Stimulated activated CD8-positive, alpha-beta memory T cell treated with anti-CD3 and anti-CD28 coated beads, Interleukin-4, amount 100 ng/mL, for 24 hours (primary cell): ENCODE measurements around the gene GYG2.

Experiments
- DNase-seq: peaks from one replicate; pipeline ENCODE4 v3.0.0-alpha.2; 2020; ENCODE audit warnings: low read depth

Gene GYG2

DNA sequence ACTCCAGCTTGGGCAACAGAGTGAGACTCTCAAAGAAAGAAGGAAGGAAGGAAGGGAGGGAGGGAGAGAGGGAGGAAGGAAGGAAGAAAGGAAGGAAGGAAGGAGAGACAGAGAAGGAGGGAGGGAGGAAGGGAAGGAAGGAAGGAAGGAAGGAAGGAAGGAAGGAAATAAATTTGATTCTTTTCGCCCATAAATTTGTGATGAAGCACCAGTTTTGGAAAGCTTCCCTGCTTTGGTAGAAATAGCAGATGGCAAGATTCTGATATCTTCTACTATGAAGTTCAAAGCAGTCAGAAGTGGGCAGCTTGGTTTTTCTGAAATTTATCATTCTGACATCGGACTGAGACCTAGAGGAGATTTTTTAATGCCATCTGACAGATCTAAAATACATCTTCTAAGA is 11.7 kb upstream of the GYG2 start:
- no peak for DNase-seq

DNA sequence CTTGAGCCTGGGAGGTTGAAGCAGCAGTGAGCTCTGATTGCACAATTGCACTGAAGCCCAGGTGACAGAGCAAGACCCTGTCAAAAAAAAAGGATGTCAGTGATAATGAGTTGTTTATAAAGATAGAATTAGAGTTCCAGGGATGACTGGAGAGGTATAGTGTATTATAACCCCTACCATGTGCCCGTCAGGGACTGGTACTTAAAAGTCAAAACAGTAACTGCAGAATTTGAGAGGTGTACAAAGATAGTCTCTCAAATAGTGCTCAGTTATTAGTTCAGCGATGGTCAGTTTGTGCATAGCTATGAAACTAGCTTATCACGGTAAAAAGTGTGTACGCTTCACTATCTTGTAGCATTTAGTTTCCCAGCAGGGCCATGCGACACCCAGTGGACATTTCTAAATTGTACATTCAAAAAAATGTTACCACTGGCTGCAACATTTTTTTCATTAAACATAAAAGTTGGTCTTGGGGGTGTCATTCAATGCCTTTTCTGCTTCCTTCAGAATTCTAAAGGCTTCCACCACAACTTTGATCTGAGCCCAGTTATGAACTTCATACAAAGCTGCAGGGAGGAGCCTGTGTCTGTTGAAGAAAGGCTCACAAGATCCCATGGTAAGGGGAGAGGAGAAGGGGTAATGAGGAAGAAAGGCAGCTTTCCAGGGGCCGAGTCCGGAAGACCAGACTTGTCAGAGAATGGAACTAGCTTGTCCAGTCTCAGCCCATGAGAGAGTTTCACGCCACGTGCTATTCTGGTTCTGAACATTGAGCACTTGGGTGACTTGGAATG is 9.2 kb upstream of the GYG2 start:
- no peak for DNase-seq

DNA sequence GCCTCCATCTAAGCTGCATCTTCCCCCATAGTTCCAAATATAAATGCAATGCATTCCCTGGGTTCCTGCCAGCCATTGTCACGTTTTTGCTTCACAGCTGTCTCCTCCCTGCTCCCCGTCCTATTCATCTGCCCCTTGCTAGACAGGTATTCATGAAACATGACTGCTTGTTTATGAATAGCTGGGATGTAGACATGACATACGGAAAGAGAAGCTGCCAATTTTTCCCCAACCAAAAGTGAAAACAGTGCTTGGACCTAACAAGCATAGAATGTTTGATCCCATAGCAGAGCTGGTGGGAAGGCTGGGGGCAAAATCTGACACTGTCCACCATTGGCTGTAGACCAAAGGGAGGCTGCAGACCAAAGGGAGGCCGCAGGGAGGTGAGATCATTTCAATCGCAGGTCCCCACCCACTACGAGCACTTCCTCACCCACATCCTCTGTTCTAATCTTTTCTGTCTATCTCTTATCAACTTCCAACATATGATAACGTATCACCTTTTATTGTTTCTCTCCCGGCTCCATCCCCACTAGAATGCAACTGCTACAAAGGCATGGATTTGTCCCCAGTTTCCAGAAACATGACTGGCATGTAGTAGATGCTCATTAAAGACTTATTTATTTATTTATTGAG is 8.5 kb upstream of the GYG2 start:
- DNase-seq, result no peak

DNA sequence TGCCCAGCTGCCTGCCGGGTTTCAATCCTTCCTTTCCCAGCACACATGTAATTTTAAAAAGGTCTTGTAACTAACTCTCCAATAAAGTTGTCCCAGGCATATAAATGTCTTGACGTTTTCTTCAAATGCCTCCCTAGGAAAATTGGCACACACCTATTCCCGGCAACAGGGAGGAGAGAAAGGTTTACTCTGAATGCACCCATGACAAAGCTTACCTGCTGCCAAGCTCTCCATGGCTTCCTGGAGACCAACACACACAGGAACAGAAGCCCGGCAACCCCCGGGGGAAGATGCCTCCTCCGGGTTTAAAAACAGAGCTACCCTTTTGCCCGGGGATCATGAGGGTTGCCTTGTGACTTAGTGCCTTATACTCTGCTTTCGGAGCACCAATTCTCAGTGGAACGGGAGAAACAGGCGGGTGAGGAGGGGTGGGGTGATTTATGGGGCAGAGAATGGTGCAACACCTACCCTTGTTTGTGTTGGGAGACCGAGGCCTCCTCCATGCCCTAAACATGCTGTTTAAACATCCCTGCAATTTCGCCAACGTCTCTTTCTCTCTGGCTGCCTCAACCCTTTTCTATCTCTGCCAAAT is 4.8 kb upstream of the GYG2 start:
- DNase-seq, result no peak

DNA sequence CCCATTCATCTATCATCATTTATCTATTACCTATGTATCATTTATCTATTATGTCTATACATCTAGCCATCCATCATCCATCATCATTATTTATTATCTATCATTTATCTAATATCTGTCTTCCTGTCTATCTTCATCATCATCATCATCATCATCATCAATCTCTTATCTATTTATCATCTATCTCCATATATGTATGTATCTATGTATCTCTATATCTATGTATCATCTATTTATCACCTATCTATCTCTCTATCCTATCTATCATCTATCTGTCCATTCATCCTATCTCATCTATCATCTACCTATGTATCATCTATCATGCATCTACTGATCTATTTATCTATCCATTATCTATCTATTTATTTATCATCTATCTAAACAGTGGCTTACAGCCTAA is 3.8 kb upstream of the GYG2 start:
- DNase-seq, result no peak

DNA sequence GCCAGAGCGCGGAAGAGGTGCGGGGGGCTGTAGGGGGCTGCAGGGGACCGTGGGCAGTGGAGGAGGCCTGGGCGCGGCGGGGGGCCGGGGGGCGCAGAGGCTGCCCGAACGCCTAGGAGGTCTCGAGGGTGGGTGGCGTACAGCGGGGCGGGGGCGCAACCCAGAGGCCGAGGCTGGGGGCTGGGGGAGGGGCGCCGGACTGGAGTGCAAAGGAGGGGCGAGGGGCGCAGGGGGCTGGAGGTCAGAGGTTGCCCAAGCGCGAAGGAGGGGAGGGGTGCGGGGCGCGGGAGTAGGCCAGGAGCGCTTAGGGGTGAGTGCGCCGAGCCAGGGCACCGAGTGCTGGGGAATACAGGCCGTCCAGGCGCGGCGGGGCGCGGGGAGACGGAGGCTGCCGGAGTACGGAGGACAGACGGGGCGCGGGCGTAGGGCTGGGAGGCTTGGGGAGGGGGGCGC is 255 bp downstream of the GYG2 start:
- DNase-seq, result no peak

DNA sequence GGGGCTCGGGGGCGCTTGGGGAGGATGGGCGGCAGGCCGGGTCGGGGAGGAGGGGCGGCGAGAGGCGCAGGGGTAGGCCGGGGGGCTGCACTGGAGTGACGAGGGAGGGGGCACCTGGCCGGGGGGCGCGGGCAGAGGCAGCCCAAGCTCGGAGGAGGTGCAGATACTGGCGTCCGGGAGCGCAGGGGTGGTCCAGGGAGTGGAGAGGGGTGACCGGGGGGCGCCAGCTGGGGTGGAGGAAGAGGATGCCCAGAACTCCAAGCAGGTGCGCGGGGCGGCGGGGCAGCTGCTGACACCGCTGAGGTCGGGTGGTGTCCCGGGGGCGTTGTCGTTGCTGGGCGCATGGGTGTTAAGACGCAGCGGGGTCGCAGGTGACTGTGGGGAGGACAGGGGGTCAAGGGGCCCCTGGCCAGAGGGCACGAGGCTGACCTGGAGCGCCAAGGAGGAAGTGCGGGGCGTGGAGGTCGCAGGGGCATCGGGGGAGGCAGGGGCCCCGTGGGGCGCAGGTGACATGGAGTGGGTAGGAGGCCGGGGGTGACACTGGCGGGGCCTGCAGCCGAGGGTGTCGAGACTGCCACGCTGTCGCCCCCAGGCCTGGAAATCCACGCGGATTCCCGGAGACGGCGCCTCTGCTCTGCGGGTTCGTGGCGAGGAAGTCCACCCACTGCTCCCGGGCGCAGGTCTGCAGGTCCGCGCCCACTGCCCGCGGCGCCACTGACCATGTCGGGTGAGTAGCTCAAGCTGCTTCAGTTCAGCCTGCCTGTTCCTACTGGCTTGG is 928 bp downstream of the GYG2 start:
- DNase-seq, result no peak

DNA sequence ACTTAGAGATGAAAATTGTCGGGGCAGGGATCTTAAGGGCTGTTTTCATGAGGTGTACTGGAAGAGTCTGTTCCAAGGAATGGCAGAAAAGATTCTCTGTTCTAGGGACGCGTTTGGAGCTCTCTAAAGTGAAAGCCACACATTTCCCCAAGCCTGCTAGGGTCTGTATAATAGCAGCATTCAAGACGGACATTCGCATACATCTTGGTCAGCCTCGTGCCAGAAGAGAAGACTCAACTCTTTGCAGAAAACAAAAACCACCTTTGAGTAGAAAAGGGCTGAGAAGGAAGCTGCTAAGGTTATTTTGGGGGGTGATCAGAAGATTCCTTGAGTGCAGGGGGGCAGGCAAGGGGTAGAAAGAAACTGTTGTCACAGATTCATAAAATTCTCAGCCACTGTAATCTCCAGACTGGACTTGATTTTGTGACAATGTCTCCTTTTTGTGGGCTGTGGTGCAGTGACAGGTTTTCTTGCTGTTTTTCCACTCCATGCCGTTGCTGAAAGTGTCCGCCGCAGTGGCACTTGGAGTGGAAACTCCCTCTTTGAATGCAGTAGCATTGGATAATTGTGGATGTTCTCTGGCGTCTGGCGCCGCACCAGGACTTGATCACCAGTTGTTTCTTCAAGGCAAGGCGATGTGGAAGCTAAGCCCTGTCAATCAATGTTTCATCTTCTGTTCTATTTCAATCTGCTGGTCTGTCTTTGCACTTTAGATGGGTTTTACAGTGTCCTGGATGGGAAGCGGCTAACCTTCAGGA is 2.9 kb downstream of the GYG2 start:
- no peak for DNase-seq

DNA sequence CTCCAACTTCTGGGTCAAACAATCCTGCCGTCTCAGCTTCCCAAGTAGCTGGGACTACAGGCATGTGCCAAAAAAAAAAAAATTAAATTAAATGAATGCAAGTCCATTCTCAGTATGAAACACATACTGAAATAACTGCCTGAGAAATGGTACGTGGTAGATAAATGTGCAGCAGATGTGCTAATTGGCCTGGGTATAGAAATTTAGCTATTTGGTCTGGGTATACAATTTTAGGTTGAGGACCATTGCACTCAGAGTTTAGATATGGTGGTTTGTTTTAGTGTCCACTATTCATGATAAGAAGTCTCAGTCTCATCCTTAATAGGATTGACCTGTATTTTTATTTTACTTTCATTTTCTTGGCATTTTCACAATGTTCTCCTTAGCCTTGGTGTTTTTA is 9.2 kb downstream of the GYG2 start:
- no peak for DNase-seq

DNA sequence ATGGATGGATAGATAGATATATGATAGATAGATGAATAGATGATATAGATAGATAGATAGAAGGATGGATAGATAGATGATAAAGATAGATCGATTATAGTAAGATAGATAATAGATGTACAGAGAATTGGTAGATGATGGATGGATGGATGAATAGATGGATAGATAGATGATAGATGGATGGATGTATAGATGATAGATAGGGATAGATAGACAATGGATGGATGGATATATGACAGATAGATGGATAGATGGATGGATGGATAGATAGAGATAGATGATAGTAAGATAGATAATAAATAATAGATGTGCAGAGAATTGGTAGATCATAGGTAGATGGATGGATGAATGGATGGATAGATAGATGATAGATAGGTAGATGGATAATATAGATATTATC is 12.2 kb downstream of the GYG2 start:
- DNase-seq, result no peak

DNA sequence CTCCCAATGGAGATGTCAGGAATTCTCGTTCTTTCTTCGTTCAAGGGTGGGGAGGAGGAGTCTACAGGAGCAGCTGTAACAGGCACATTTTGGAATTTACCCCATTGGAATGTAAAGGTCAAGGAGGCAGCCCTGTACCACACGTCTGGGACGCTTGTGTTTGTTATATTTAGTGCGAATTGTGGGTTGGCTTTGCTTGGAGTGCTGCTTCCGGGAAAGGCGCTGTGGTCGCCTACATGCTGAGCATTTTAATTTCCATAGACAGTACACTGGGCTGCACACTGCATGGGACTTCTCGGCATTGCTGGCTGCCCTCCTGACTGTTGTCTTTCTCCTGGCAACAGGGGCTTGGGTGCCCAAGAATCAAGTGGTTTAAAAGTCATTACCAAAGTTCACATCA is 12.8 kb downstream of the GYG2 start:
- DNase-seq, result no peak

DNA sequence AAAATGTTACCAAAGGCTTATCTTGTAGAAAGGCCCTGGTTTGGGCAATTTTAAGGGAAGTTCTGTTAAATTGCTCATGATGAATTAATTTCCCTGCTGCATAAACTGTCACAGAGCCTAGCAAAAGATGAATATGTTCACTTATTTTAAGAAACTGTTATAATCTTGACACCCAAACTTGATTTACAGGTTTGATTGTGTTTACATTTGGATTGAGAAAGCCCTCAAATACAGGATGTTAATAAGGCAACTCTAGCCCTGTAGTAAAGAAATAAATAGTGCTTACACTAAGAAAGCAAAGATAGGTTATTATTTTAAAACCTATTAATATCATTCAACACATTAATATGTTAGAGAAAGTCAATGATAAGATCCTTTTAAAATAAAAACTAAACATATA is 18.3 kb downstream of the GYG2 start:
- DNase-seq, result no peak

DNA sequence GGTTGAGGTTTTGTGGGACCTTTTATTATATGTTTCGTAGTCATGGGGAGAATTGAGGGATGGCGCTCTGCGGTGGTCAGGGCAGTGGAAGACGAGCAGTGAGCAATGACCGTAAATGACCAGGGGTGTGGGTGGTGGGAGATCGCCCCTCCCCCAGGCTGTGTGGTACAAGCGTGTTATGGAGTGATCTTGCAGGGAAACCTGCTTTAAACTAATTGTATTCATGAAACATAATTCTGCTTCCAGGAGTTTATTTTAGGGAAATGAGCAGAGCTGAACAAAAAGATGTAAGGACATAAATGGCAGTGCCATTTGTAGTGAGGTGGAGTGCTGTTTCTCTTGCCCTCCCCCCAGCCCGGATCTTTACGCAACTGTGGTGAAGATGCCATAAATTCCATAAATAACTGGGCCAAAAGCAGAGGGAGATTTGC is 20.2 kb downstream of the GYG2 start:
- DNase-seq, result no peak

DNA sequence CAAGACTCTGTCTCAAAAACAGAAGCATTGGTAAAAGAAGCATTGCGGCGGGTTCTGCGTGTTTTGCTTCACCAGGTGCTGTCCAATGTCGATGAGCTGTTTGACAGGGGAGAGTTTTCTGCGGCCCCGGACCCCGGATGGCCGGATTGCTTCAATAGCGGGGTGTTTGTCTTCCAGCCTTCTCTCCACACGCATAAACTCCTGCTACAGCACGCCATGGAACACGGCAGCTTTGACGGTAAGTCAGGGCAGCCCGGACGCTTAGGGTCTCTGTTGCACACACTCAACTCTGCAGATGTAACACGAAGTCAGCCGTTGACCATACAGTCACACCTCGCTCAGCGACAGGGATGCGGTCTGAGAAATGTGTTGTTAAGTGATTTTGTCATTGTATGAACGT is 26.2 kb downstream of the GYG2 start:
- no peak for DNase-seq

DNA sequence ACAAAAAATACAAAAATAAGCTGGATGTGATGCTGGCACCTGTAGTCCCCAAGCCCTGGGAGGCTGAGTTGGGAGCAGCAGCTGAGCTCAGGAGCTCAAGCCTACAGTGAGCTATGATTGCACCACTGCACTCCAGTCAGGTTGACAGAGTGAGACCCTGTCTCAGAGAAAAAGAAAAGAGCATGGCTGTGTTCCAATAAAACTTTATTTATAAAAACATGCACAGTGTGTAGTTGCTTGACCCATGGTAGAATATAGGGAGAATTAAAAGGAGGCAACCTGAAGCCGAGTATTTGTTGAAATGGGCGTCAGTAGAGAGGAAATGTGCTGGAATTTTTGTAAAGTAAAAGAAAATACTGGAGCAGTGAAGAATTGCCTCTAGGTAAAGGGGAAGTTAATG is 27.0 kb downstream of the GYG2 start:
- DNase-seq, result no peak

DNA sequence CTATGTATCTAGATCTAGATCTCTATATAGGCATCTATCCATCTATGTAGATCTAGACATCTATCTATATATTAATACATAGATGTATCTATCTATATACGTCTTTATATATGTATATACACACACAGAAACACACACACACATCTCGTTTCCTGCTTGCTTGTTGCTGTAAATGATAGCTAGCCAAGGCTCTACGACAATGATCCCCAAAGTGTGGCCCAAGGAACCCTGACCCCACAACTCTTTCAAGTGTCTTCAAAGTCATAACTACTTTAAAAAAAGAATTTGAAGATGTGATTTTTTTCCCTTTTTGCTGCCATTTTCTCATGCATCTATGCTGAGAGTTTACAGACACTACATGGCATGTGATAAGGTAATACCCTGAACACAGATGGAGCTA is 28.8 kb downstream of the GYG2 start:
- no peak for DNase-seq

DNA sequence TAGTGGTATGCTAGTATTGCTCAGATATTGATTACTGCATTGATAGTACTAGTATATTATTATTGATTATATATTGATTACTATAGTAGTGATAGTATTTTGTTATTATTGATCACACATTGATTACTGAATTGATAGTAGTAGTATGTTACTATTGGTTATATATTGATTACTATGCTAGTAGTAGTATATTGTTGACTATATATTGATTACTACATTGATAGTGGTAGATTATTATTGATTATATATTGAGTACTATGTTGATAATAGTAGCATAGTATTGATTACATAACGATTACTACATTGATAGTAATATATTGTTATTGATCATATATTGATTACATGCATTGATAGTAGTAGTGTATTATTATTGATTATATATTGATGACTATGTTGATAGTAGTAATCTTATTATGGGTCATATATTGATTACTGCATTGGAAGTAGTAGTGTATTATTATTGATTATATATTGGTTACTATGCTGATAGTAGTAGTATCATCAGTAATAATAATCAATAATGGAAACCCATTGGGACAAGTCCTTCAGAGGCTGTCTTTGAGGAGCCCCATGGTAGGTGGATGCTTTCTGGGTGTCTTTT is 30.6 kb downstream of the GYG2 start:
- DNase-seq, result no peak

DNA sequence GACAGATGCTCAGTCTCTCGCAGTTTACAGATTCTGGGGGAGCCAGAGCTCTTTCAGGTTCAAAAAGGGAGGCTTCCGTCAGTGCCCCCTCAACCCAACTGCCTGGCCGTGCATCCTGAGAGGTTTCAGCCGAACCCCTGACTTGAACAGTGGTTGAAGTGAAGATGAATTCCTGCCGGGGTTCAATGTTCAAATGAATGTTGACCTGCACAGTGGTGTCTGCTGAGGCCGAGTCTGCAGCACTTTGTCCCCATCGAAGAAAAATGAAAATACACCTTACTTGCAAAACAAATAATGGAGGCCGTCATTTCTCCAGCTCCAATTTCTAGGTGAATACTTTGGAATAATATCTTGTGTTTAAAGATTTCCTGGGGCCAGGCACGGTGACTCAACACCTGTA is 33.7 kb downstream of the GYG2 start:
- no peak for DNase-seq

DNA sequence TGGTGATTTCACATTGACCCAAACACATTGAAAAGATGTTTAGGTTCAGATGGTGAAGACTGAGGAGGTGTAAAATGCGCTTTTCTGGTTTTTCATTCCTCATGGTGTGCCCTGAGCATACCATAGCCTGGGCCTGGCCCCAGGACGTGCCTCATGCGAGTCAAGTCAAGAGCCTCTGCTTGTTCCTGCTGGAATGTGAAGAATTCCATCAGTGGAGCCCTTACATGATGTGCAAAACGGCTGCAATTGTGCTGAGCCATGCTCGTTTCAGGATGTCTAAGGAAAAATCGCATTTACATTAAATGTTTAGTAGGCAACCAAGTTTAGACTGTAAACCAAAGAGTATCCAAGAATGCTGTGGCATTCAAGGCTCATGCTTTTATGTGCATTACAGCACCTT is 34.9 kb downstream of the GYG2 start:
- DNase-seq, result no peak

DNA sequence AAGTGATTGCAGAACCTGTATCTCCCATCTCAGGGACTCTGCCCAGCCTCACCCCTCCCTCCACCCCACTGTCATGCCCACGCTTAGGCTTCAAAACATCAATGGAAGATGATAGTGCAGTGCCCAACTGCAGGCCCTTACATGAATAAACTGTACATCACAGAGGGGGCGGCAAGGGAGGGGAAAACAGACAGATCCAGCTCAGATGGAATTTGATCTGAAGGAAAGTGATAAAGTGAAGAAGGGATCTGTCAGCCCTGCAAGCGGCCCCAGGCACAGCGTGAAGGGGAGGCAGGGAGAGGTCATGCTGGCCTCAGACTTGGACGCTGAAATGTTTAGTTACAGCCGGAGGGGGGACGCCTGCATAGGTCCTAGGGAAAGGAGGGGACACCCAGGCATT is 38.5 kb downstream of the GYG2 start:
- DNase-seq, result no peak

DNA sequence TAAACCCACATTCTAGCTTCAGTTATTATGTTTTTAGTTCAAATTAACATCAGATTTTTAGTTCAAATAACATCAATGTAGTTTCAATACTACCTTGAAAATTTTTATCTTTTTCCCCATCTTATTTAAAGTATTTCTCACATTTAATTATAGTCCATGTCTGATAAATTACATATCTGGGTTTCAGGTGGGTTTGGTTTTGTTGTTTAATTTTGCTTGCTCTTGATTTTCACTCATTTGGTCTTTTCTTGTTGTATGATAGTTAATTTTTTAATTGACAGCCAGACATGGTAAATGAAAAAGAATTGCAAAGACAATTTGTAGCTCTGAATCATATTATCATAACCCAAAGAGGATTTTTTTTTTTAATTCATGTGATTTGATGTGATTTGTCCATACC is 41.9 kb downstream of the GYG2 start:
- no peak for DNase-seq

DNA sequence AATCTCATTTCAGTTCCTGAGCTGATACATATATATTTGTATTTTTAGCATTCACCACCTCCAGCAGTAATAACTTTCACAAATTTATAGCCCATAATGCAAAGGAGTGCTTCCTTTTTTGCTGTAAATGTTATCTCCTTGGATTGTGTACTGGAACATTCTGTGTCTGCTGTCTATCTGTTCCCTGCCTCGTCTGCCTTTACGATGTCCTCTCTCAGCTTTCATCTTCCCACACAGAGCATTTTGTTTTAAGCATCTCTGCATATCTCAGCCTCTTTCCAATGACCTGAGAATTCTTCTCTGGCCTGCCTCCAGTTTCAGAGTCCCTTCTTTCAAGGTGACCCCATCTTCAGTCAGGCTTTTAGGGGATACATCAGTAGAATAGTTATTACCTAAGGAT is 43.1 kb downstream of the GYG2 start:
- no peak for DNase-seq
